Measurements from ENCODE around the gene CNTNAP5.

Gene CNTNAP5

DNA sequence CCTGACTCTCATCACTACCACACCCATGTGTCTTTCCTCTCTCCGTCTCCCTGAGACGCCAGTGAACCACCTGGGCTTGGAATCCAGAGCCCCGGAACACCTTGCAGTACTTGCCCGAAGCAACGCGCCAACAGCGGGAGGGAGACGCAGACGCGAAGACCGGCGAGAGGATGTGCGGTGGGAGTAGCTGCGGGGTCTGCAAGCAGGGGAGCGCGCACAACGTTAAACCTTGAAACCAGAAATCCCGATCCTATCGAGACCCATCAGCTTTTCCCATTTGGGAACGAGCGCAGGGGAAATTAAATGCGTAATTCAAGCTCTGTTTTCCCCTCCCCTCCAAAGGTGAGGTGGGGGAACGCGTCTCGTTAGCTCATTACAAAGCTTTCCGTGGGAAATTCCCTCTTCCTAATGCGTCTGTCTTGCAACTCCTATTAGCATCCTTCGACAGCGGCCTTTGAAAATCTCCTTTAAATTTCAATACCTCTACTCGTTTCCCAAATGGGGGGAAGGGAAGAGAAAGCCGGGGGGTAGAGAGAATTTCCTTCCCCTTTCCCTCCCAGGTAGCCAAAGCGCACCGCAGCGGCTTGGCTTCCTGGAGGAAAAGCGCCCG is 421 bp upstream of the CNTNAP5 start:
- DNase-seq (ENCODE audit: extremely low read depth, low read depth): no peak
- TF ChIP-seq, protein P1, sequence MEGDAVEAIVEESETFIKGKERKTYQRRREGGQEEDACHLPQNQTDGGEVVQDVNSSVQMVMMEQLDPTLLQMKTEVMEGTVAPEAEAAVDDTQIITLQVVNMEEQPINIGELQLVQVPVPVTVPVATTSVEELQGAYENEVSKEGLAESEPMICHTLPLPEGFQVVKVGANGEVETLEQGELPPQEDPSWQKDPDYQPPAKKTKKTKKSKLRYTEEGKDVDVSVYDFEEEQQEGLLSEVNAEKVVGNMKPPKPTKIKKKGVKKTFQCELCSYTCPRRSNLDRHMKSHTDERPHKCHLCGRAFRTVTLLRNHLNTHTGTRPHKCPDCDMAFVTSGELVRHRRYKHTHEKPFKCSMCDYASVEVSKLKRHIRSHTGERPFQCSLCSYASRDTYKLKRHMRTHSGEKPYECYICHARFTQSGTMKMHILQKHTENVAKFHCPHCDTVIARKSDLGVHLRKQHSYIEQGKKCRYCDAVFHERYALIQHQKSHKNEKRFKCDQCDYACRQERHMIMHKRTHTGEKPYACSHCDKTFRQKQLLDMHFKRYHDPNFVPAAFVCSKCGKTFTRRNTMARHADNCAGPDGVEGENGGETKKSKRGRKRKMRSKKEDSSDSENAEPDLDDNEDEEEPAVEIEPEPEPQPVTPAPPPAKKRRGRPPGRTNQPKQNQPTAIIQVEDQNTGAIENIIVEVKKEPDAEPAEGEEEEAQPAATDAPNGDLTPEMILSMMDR (IDR thresholded peaks at IDR 0.05; ENCODE audit: low read depth, low read length, missing control alignments): no peak
- no peak overlapping the region for H3K4me3 ChIP-seq (replicated peaks; ENCODE audit: low read depth, low read length)

DNA sequence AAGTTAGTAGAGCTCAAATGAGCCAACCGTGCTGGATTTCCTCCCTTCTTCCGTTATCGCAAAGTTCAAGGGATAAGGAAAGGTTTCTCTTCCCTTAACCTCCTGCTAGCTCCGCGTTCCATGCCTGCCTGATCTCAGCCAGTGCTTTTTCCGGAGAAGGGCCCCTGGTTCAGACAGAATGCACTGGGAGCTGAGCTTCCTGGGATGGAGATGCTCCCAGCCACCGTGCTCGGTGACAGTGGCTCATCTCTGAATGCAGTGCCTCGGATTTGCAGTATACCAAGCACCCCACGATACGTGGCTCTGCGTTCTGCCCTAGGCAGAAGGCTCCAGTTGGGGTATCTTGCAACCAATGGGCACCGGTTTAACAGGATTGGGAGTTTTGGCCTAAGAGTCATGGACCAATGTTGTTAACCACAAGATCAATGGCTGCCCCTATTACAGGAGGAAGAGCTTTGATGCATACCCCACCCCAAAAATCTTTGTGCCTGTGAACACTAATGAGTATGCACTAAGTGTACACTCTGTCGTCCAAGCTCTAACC is 876 bp downstream of the CNTNAP5 start:
- no peak overlapping the region for H3K4me3 ChIP-seq (replicated peaks; ENCODE audit: low read depth, low read length)
- TF ChIP-seq, protein P1 (IDR thresholded peaks at IDR 0.05; ENCODE audit: low read depth, low read length, missing control alignments): no peak
- no peak for DNase-seq (ENCODE audit: extremely low read depth, low read depth)

DNA sequence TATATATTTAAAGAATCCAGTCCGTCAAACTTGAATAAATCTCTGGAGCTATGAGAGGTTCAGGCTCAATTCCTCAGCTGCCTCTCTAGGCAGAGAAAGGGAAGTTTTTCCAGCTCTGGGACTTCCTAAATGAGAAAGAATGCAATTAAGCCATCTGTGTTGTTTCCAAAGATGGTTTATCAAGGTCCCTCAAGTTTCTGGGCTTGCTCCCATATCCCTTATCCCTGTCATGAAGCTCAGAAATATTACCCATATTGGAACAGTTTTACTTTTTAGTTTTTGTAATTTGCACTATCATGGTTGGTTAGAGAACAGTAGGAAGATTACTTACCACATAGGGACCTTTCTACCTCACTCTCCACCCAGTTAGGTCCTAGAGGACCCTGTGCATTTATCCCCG is 1.4 kb downstream of the CNTNAP5 start:
- TF ChIP-seq, protein P1 (IDR thresholded peaks at IDR 0.05; ENCODE audit: low read depth, low read length, missing control alignments): no peak
- H3K4me3 ChIP-seq (replicated peaks; ENCODE audit: low read depth, low read length): no peak overlapping the region
- DNase-seq (ENCODE audit: extremely low read depth, low read depth): no peak

DNA sequence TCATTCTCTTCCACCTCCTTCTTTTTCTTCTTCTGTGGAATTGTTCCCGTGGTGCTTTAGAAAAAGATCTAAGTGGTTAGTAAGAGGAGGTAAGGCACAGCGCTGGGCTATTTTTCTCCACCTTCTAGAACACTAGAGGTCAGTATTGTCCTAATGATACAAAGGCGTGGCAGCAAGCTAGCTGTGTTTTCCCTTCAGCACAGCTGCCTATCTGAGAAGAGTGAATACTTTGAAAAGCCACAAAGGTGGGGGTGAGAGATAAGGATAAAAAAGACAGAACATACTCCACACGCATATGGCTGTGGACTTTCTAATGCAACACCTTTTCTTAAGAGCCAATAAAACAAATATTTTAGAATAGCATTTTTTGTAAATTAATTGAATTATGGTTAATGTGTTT is 2.1 kb downstream of the CNTNAP5 start:
- TF ChIP-seq, protein P1 (IDR thresholded peaks at IDR 0.05; ENCODE audit: low read depth, low read length, missing control alignments): peak; percentile 39
- peak; percentile 0 for DNase-seq (ENCODE audit: extremely low read depth, low read depth)
- no peak overlapping the region for H3K4me3 ChIP-seq (replicated peaks; ENCODE audit: low read depth, low read length)

DNA sequence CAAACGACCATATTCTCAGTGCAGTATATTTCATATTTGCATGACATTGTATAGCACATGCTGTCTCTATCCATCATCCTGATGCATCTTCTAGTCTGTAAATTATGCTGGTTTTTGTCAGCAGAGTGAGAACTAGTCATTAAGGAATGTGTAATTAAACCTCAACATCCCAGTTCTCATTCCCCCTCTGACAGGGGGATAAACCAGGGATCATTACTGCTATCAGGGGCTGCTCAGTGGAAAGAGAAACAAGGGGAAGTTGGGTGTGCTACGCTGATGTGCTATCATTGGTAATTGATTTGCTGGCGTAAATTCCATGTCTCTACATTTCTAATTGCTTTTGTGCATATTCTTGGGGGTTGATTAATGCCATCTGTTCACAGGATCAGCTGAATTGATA is 7.7 kb downstream of the CNTNAP5 start:
- DNase-seq (ENCODE audit: extremely low read depth, low read depth): no peak
- H3K4me3 ChIP-seq (replicated peaks; ENCODE audit: low read depth, low read length): no peak overlapping the region
- TF ChIP-seq, protein P1 (IDR thresholded peaks at IDR 0.05; ENCODE audit: low read depth, low read length, missing control alignments): no peak

DNA sequence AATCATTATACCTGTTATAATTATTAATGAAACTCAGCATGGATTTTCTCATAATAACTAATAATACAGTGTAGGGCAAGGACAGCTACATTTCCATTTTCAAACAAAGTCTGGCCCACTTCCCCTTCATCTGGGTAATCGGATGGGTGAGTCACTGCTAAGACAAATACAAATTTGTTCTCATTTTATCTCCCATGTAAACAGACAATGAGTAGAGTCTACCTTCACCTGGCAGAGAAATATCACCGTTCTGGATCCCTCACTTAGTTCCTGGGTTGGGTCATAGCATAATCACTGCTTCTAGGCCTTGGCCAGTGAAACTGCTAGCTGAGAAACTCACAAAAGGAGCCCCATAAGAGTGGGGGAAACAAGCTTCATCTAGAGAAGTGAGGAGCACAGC is 9.2 kb downstream of the CNTNAP5 start:
- DNase-seq (ENCODE audit: extremely low read depth, low read depth): no peak
- no peak overlapping the region for H3K4me3 ChIP-seq (replicated peaks; ENCODE audit: low read depth, low read length)
- TF ChIP-seq, protein P1 (IDR thresholded peaks at IDR 0.05; ENCODE audit: low read depth, low read length, missing control alignments): no peak

DNA sequence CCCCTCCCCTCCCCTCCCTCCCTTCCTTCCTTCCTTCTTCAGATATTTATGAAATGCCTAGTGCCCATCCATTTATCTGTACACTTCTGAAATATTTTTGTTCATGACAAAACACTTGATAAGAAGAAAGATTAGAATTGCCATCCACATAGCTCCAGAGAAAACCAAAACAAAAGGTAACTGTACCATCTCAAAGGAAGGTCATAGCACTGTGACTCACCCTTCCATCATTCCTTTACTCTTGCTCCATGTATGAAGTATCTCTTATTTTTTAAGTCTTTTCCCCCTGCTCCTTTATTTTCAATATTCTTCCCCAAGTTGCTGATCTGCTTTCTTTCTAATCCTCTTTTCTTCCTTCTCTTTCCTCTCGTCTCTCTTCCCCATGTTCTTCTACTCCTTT is 9.9 kb downstream of the CNTNAP5 start:
- no peak for DNase-seq (ENCODE audit: extremely low read depth, low read depth)
- H3K4me3 ChIP-seq (replicated peaks; ENCODE audit: low read depth, low read length): no peak overlapping the region
- TF ChIP-seq, protein P1 (IDR thresholded peaks at IDR 0.05; ENCODE audit: low read depth, low read length, missing control alignments): no peak

Measured in HFF-Myc (cell line).